NOMO-1 treated with dmso at 0.1 percent for 144 hours (cell line): ENCODE data around the gene ACSF3.
"Not testable (repeated sequence)": the region's sequence is repeated elsewhere in the genome, so short reads cannot be mapped to it uniquely, and the experiment has no call there.

Experiments used
- DNase-seq: peaks from one replicate; lab custom pipeline; 2025; ENCODE audit not compliant: unreplicated experiment; lab: John Stamatoyannopoulos, UW

Gene ACSF3

DNA sequence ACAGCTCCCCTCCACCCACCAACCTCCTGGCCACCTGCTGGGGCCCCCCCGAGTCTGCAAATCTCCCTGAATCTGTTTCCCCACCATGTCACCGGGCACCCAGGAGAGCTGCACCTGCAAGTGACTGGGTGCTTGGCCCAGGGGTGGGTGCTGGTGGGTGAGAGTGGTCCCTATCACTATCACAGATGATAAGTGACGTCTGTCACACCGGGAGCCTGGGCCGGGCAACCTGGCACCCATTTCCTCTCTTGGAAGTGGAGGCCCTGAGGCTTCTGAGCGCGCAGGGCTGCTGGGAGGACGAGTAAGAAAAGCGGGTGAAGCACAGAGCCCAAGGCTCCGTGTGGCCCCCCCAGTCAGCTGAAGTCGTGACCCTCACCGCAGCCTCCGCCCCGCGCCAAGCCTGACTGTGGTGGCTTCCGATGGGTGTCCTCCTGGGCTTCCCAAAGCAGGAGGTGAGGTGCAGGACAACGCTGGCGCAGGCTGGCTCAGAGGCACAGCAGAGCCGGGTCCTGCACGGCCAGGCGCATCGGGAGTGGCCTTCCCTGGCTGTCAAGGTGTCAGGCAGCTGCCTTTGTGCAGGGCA, 21.0 kb upstream of the ACSF3 start:
- no peak for DNase-seq

DNA sequence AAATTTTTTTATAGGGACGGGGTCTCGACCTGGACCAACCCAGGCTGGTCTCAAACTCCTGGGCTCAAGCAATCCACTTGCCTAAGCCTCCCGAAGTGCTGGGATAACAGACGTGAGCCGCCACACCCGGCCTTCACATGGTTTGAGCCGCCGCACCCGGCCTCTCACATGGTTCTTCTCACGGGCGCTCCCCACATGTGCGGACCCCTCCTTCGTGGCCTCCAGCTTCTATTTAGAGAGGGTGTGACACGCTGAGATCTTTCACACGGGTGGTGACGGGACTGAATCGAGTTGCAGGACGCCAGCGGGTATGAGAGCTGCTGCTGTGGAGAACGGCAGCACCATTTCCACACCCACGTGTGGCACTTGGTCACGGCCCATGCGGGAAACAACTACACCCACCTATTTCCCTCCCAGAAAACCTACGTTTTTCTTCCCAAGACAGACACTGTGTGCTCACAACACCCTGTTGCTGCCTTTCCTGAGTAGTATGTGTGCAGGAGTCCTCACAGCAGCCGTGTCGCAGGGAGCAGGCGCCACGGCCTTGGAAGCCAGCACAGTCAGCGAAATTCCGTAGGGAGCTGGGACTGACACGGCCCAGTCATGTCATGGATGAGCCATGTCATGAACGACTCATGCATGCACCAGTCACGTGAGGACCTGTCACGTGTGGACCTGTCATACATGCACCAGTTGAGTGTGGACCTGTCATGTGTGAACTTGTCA, 20.1 kb upstream of the ACSF3 start:
- DNase-seq = no peak

DNA sequence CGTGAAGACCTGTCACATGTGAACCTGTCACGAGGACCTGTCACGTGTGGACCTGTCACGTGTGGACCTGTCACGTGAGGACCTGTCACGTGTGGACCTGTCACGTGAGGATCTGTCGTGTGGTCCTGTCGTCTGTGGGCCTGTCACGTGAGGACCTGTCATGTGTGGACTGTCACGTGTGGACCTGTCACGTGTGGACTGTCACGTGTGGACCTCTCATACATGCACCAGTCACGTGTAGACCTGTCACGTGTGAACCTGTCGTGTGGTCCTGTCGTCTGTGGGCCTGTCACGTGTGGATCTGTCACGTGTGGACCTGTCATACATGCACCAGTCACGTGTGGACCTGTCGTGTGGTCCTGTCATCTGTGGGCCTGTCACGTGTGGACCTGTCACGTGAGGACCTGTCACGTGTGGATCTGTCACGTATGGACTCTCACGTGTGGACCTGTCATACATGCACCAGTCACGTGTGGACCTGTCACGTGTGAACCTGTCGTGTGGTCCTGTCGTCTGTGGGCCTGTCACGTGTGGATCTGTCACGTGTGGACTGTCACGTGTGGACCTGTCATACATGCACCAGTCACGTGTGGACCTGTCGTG, 19.5 kb upstream of the ACSF3 start:
- not testable (repeated sequence) for DNase-seq

DNA sequence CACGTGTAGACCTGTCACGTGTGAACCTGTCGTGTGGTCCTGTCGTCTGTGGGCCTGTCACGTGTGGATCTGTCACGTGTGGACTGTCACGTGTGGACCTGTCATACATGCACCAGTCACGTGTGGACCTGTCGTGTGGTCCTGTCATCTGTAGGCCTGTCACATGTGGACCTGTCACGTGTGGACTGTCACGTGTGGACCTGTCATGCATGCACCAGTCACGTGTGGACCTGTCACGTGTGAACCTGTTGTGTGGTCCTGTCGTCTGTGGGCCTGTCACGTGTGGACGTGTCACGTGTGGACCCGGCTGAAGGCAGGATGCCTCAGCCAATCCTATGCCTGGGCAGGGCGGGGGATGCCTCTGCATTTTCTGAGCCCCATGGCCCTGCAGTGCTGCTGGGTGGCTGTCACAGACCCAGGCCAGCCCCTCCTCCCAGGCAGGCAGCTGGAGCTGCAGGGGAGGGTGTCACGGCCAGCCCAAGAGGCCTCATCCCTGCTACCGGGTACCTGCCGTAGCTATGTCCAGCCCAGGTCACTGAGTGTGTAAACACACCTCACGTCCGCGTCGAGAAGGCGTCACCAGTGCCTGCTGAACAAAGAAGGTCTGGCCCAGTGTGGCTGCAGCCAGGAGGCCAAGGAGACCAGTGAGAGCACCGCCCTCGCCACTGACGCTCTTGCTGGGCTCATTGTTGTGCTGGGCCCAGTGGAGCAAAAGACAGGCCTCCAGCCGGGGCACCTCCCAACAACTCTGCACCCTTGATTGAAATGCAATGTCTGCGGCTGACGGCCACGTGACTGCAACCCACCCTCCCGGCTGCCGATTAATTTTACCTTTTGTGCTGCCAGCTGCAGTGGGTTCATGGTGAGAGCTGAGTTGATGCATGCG, 18.6 kb upstream of the ACSF3 start:
- no peak for DNase-seq

DNA sequence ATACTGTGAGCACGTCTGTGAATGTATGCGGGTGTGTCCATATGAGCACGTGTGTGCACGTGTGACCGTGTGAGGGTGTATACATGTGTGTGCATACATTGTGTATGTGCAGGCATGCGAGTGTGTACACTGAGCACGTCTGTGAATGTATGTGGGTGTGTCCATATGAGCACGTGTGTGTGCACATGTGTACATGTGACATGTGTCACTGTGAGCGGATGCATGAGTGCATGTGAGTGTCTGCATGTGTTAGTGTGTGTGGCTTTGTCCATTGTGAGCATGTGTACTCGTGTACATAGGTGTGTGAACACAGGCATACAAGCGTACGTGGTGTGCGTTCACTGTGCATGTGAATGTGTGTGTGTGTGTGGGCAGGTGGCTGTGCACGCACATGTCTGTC, 17.5 kb upstream of the ACSF3 start:
- no peak for DNase-seq

DNA sequence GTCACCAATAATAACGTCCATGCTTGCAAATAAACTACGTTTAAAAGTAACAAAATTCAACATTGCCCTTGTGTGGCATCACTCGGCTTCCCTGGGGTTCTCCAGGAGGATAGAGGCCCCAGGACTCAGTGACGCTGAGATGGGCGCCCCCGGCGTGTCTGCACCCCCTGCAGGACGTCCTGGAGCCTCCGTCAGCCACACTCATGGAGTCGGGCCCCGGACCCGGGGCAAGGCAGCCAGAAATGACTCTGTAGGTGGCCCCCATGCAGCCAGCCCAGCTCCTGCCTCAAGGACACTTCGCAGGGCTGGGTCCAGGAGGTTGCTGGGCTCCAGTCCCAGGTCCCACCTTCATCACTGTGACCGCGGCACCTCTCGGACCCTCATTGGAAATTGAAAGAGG, 16.6 kb upstream of the ACSF3 start:
- no peak for DNase-seq

DNA sequence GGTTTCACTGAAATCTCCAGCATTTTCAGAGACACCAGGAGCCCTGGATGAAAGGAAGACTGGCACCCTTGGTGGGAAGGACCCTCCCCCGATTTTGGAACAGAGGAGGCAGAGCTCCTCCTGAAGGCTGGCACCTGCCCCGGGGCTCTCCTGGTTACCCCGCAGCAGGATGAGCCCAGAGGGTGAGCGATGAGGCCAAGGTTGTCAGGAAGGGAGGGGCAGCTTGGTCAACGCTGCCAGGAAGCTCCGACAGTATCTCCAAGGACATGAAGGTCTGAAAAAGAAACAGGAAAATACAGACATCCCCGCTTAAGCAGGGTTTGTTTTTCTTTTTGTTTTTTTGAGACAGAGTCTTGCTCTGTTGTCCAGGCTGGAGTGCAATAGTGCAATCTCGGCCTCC, 15.5 kb upstream of the ACSF3 start:
- no peak for DNase-seq

DNA sequence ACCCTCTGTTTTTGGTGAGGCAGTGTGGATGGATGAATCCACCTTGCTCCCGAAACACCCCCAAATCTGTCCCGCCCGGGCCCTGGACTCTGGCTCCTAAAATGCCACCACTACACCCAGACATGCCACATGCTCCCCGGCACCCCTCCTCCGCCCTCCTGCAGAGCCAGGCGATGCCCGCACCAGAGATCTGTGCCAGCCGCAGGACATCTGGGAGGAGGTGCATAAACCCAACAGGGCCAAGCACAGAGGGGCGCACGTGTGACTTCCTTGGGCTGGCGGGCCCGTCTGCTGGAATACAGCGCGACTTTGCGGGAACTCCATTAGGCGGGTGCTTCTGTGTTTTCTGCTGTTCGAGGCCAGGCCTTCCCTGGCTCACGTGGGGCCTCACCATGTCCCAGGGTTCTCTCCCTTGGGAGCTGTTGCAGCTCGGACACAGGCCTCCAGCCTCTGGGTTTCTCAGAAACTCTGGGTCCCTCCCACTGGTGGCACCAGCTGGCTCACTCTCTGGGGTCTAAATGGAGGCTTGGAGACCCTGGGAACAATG, 14.1 kb upstream of the ACSF3 start:
- DNase-seq = no peak

DNA sequence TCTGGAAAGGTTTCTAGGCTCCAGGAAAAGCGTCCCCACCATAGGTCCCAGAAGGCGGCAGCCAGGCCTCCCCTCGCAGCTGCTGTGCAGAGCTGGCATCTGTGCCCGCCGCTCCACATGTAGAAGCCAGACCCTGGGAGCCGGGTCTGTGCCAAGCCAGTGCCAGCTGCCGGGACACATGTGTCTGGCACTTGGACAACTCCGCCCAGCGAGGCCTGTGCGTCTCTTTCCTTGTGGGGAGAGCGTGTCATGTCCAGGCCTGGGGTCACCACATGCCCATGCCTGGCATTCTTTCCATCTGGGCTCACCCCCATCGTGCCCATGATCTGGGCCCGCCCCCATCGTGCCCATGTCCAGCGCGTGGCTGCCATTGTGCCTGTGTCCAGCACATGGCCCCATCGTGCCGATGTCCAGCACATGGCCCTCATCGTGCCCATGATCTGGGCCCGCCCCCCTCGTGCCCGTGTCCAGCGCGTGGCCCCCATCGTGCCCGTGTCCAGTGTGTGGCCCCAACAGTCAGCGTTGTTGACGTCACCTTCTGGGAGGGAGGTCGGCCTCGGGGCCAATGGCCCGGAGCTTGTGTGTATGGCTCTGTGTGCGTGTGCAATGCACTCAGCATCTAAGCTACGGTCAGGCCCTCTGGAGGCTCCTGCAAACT, 13.3 kb upstream of the ACSF3 start:
- no peak for DNase-seq

DNA sequence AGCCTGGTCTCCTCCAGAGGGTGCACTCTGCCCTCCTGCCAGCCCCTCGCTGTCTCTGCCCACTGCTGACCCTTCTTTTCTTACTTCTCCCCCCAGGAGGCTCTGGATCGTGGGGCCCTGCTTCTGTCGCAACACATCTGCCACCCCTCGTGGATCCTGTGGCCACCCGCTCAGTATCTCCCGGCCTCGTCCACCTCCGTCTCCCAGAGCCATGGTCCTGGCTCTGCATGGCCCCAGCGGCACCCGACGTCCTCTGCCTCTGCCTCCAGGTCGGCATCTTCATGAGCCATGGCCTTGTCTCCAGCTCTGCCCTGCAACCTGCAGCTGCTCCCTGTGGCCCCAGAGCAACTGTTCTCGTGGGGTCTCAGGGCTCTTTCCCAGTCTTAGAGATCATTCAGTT, 12.1 kb upstream of the ACSF3 start:
- no peak for DNase-seq

DNA sequence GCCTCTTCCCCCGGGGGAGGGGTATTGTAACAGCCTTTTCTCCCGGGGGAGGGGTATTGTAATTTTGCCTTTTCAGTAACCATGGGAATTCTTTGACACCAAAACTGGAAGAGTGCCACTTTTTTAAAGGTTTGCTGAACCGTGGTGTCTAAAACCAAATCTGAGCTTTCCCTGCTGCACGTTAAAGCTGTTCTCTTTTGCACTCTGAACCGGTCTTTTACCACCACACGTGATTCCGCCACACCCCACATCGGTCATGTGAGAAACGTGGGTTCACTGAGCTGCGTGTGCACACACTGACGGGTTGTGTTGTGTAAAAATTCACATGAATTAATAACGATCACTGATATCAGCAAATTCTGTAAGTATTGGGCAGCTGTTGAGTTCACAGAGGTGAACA, 9.2 kb upstream of the ACSF3 start:
- no peak for DNase-seq

DNA sequence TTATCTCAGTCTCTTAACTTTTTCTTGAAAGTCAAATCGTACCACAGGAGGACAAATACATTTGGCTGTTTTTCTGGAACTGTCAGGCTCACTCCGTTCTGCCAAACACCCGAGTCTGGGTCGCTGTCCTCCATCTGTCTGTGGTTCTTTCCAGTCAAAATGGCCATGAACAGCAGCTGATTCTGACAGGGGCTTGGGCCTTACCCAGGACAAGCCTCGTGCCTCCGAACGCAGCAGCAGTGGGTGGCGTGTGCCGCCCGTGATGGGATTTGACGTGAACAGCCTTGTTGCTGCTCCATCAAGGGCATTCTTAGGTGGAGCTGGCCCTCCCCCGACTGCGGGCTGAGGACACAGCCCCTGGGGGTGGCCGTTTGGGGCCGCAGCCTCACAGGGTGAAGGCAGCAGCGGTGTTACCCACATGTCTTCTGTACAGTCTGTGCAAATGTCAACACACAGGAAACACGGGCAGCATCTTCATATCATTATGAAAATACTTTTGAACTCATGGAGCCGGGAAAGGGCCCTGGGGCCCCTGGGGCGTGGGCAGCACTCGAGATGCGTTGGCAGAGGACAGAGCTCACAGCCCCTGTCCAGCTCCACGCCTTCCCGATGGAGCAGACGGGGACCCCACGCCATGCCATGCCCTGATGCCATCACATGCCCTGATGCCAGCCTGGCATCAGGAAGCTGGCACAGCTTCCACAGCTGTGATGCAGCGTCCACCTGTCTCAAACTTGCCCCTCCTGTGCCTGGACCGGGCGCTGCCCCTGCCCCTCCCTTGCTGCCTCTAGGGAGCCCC, 8.6 kb upstream of the ACSF3 start:
- no peak for DNase-seq

DNA sequence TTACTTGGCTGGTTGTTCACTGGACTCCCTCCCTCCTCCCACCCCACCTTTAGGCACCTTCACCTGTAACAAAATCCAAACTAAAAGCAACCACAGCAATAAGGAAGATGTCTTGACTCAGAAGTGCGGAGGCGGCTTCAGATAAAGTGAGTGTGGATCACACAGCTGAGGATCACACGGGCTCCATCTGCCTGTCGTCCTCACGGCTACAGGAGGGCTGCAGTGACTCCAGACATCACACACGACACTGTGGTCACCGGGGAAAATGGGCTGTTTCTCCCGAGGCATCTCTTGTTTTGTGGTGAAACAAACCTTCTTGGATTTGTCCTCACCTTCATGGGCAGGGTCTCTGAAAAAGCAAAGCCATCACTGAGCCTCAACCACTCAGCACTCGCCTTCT, 7.9 kb upstream of the ACSF3 start:
- DNase-seq = no peak

DNA sequence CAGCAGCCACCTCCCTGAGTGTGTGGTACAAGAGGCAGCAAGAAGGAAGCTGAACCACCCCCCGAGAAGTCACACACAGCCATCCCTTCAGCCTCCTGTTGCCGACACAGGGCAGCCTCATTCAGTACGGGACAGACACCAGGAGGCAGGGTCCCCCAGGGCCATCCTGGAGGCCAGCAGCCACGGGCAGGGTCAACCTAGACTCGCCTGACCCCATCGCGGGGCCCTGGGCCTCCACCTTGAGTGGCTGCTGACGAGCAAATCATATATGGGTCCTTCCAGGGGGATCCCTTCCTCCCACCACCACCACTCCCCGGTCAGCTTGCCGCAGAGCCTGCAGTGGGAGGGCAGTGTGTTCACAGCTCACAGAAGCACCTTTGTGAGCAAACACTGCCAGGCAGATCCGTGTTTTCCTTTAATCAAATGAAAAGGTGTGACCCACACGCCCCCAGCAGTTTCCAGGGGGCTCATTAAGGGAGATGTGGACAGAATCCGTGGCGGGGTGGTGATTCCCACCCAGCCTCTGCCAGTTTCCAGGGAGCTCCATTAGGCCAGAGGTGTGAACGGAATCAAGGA, 5.6 kb upstream of the ACSF3 start:
- no peak for DNase-seq

DNA sequence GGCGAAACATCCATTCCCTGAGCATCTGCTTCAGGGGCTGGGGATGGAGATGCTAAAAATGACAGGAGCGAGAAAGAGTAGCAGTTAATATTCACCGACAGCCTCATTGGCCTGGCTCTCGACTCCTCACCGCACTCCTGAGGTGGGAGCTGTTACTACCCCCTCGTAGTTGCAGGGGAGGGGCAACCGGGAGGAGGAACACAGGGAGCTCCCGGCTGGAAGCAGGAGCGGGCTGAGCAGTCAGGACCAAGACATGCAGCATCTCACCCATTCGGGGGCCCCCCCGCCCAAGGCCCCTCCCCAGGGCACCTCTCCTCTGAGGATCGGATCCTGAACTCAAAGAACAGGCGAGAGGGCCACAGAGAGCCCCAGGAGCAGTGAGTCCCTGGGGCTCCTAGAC, 4.5 kb upstream of the ACSF3 start:
- no peak for DNase-seq

DNA sequence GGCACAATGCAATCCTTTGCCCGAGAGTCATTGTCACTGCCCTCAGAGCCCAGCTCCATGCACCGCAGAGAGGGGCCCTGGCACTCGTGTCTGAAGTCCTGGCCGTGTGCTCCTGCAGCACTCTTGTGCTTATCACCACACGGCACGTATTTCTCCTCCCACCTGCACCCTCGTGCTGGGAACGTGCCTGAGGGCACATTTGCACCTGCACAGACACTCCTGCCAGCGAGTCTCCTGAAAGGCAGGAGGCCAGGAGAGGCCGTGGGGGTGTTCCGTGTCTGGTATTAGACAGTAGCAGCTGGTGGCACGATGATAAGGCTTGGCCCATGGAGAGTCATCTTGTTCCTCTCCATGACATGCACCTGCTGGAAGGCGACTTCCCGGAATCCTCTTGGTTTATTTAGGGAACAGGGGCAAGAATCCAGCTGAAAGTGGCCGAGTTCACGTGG, 3.4 kb upstream of the ACSF3 start:
- DNase-seq = no peak

DNA sequence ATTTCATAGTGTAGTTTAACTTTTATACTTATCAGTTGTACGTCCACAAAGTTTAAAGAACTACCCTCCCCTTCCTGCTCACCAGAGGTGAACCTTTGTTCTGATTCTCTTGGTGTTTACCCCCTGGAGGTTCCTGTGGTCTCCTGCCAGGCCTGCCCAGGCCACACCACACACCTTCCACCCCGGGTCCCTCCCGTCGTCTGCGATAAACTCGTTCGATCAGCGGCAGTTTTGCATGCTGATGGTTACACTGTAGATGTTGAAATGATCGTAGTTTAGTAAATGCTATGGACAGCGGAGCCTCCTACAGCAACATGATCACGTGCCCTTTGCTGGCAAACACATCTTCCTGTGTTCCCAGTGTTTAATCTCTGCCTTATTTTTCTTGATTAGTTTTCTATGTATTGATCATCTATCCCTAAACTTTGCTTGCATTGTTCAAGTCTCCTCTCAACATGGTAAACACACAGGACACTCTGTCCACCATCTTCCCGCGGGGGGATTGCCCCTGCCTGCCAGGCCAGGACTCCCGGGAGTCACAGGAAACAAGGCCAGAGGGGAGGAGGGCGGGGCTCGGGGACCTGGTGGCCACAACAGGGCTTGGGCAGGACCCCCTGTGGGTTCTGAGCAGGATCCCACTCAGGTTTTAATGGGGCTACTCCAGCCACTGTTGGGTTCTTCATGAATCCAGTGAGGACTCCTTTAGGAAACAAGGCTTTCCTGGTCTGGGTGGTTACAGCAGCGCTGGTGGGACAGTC, 2.8 kb upstream of the ACSF3 start:
- DNase-seq = no peak

DNA sequence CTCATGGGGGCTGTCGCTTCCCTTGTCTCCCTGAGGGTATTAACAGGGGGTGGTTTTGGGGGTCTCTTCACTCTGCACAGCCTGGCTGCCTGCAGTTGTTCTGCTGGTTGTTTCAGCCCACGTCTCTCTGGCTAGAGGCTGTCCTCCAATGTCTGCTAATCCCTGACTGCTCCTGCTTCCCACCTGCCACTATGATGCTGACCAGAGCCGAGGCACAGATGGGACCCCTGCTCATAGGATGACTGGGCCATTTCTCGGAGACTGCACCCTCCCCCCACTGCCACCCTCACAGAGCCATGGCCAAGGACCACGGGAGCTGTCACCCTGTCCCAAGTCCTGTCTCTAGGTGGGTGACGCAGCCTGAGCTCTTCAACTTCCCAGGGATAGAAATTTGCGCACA, 1.6 kb upstream of the ACSF3 start:
- DNase-seq = no peak

DNA sequence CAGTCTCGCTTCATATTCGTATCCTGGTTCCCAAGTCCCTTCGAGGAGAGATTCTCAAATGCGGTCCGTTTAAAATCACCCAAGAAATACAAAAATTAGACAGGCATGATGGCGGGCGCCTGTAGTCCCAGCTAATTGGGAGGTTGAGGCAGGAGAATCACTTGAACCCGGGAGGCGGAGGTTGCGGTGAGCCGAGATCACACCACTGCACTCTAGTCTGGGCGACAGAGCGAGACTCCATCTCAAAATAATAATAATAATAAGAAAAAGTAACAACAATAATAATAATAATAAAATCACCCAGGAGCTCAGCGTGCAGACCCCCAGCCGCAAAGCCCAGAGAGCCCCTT, 425 bp upstream of the ACSF3 start:
- not testable (repeated sequence) for DNase-seq
